HEK293T (cell line): ENCODE data around the gene VMP1.

Experiments
- BHLHE40 ChIP-seq: fragments of 450-650 bp; IDR thresholded peaks from 2 replicates; pipeline ENCODE4 v1.6.1; 2016; ENCODE audit warnings: mild to moderate bottlenecking, moderate library complexity, borderline replicate concordance
- ELF4 ChIP-seq: fragments of 450-650 bp; IDR thresholded peaks from 2 replicates; pipeline ENCODE4 v1.6.1; 2017; ENCODE audit warnings: antibody characterized with exemption
- FOXA1 ChIP-seq: fragments of 450-650 bp; IDR thresholded peaks from 2 replicates; pipeline ENCODE4 v1.6.1; 2016; ENCODE audit warnings: mild to moderate bottlenecking
- FOXM1 ChIP-seq: fragments of 450-650 bp; IDR thresholded peaks from 2 replicates; pipeline ENCODE4 v1.6.1; 2017; ENCODE audit warnings: mild to moderate bottlenecking, borderline replicate concordance
- LEF1 ChIP-seq: fragments of 450-650 bp; IDR thresholded peaks from 2 replicates; pipeline ENCODE4 v1.6.1; 2017; ENCODE audit warnings: mild to moderate bottlenecking, borderline replicate concordance
- SP1 ChIP-seq: fragments of 450-650 bp; IDR thresholded peaks from 2 replicates; pipeline ENCODE4 v1.6.1; 2017
- SUZ12 ChIP-seq: fragments of 450-650 bp; IDR thresholded peaks from 2 replicates; pipeline ENCODE4 v1.6.1; 2016; ENCODE audit warnings: mild to moderate bottlenecking
- TARDBP ChIP-seq: fragments of 450-650 bp; IDR thresholded peaks from 2 replicates; pipeline ENCODE4 v1.6.1; 2016

- no peak for TF ChIP-seq TARDBP
- TF ChIP-seq BHLHE40: no peak
- TF ChIP-seq SP1: no peak
- TF ChIP-seq FOXA1: no peak
- TF ChIP-seq ELF4: no peak
- TF ChIP-seq SUZ12: no peak
- TF ChIP-seq LEF1: no peak
- no peak for TF ChIP-seq FOXM1
These were observed 27.1 kb upstream of the VMP1 start for GRCh38 chr17:59680314-59680713.
